T-helper 1 cell treated with Interleukin-12 subunit alpha and Interleukin-12 subunit beta and Interleukin-4 antibody, amounts not matched to agents 30 μg/mL and 1 μg/mL, for 36 hours (primary cell): Measurements from ENCODE around the gene MYO15A.

Experiments used
- H3K27ac Mint-ChIP-seq: one replicate; pipeline ENCODE4 v1.8.0; 2021; ENCODE audit warnings: mild to moderate bottlenecking, mixed read lengths
- H3K27me3 Mint-ChIP-seq: one replicate; pipeline ENCODE4 v1.8.0; 2021; ENCODE audit warnings: low read depth, mixed read lengths
- H3K36me3 Mint-ChIP-seq: one replicate; pipeline ENCODE4 v1.8.0; 2021; ENCODE audit warnings: low read depth, mixed read lengths
- H3K4me1 Mint-ChIP-seq: one replicate; pipeline ENCODE4 v1.8.0; 2021; ENCODE audit warnings: low read depth, mixed read lengths
- H3K4me3 Mint-ChIP-seq: one replicate; pipeline ENCODE4 v1.8.0; 2021; ENCODE audit warnings: mild to moderate bottlenecking, moderate library complexity, mixed read lengths
- H3K9me3 Mint-ChIP-seq: one replicate; pipeline ENCODE4 v1.8.0; 2021; ENCODE audit warnings: mixed read lengths

MYO15A gene

GRCh38 chr17:18155179-18155578 lies 46.6 kb downstream of the MYO15A start:
- Mint-ChIP-seq H3K4me3 (no peak overlapping the region), H3K4me1 (peaks cover 6% of the 10 kb centered on the region), H3K27me3 (no peaks in the 10 kb centered on the region)

GRCh38 chr17:18156171-18156975 lies 47.8 kb downstream of the MYO15A start:
- Mint-ChIP-seq H3K36me3 (no peaks in the 10 kb centered on the region), H3K9me3 (no peaks in the 10 kb centered on the region), H3K27me3 (no peaks in the 10 kb centered on the region), H3K4me1 (peaks cover 6% of the 10 kb centered on the region), H3K27ac (no peak overlapping the region), H3K4me3 (no peak overlapping the region)

More at GRCh38 chr17:18155179-18155578, 46.6 kb downstream of the MYO15A start:
- no peaks in the 10 kb centered on the region for H3K9me3 Mint-ChIP-seq
- no peak overlapping the region for H3K27ac Mint-ChIP-seq
- no peaks in the 10 kb centered on the region for H3K36me3 Mint-ChIP-seq

GRCh38 chr17:18156976-18157280 lies 48.4 kb downstream of the MYO15A start:
- Mint-ChIP-seq H3K4me3 (no peak overlapping the region), H3K9me3 (no peaks in the 10 kb centered on the region), H3K4me1 (peaks cover 6% of the 10 kb centered on the region), H3K27me3 (no peaks in the 10 kb centered on the region), H3K27ac (no peak overlapping the region), H3K36me3 (no peaks in the 10 kb centered on the region)

- Mint-ChIP-seq H3K4me1 (peaks cover 6% of the 10 kb centered on the region), H3K36me3 (no peaks in the 10 kb centered on the region), H3K27ac (peak overlapping the region; percentile 90), H3K27me3 (no peaks in the 10 kb centered on the region), H3K4me3 (no peak overlapping the region), H3K9me3 (no peaks in the 10 kb centered on the region)
Observed at GRCh38 chr17:18157354-18157985, 48.9 kb downstream of the MYO15A start.

GRCh38 chr17:18158022-18158600 lies 49.6 kb downstream of the MYO15A start:
- H3K4me1 Mint-ChIP-seq, result peaks cover 6% of the 10 kb centered on the region
- H3K4me3 Mint-ChIP-seq, result peak overlapping the region; percentile 85
- no peaks in the 10 kb centered on the region for H3K9me3 Mint-ChIP-seq
- no peaks in the 10 kb centered on the region for H3K36me3 Mint-ChIP-seq
- H3K27me3 Mint-ChIP-seq, result no peaks in the 10 kb centered on the region
- H3K27ac Mint-ChIP-seq, result peak overlapping the region; percentile 90

- H3K27me3 Mint-ChIP-seq, result no peaks in the 10 kb centered on the region
- no peaks in the 10 kb centered on the region for H3K36me3 Mint-ChIP-seq
- no peak overlapping the region for H3K27ac Mint-ChIP-seq
- no peak overlapping the region for H3K4me3 Mint-ChIP-seq
- no peaks in the 10 kb centered on the region for H3K9me3 Mint-ChIP-seq
- peaks cover 6% of the 10 kb centered on the region for H3K4me1 Mint-ChIP-seq
Observed at GRCh38 chr17:18159551-18160120, 51.1 kb downstream of the MYO15A start.

GRCh38 chr17:18160128-18160856 lies 51.7 kb downstream of the MYO15A start:
- no peaks in the 10 kb centered on the region for H3K9me3 Mint-ChIP-seq
- no peaks in the 10 kb centered on the region for H3K36me3 Mint-ChIP-seq
- no peak overlapping the region for H3K27ac Mint-ChIP-seq

GRCh38 chr17:18161207-18162145 lies 52.9 kb downstream of the MYO15A start:
- Mint-ChIP-seq H3K9me3 (no peaks in the 10 kb centered on the region), H3K4me1 (peaks cover 6% of the 10 kb centered on the region), H3K27ac (no peak overlapping the region), H3K36me3 (no peaks in the 10 kb centered on the region), H3K27me3 (no peaks in the 10 kb centered on the region), H3K4me3 (no peak overlapping the region)

More at GRCh38 chr17:18160128-18160856, 51.7 kb downstream of the MYO15A start:
- Mint-ChIP-seq H3K4me3 (peak overlapping the region; percentile 43), H3K27me3 (no peaks in the 10 kb centered on the region), H3K4me1 (peaks cover 6% of the 10 kb centered on the region)

DNA sequence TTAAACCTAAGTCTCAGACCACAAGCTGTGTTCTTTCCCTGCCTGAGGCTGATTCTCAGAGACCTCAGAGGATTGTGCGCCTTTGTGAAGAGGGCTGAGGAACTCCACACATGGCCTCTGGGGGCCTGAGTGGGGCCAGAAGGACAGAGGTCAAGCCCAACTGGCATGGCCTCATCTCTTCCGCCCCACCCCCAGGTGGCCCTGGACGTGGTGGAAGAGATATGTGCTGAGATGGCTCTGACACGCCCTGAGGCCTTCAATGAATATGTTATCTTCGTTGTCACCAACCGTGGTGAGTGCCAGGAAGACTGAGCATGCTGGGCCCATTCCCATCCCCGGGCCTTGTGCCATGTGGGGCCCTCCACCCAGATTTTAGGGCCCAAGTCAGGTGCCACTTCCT lies 55.0 kb downstream of the MYO15A start:
- H3K36me3 Mint-ChIP-seq, result no peaks in the 10 kb centered on the region
- no peaks in the 10 kb centered on the region for H3K27me3 Mint-ChIP-seq
- H3K4me1 Mint-ChIP-seq, result peaks cover 2% of the 10 kb centered on the region
- H3K27ac Mint-ChIP-seq, result no peak overlapping the region
- no peaks in the 10 kb centered on the region for H3K9me3 Mint-ChIP-seq
- no peak overlapping the region for H3K4me3 Mint-ChIP-seq

DNA sequence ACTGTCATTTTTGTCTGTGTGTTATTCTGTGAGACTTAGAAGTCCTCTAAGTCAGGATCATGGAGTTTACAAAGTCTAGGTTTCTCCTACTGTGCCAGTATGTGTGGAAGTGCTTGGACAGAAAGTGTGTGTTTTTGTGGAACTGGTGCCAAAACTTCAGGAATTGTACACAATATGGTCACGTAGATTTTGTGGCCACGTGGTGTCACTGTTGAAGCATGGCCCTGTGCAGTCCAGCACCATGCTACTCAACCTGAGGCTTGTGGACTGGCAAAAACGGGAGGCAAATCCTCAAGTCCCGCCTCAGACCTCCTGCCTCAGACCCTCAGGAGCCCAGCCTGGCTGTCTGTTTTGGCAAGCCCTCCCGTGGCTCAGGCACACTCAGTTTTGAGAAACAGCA lies 58.3 kb downstream of the MYO15A start:
- H3K27me3 Mint-ChIP-seq, result no peaks in the 10 kb centered on the region

GRCh38 chr17:18167421-18167820 lies 58.9 kb downstream of the MYO15A start:
- H3K9me3 Mint-ChIP-seq, result no peaks in the 10 kb centered on the region
- no peaks in the 10 kb centered on the region for H3K4me1 Mint-ChIP-seq
- H3K36me3 Mint-ChIP-seq, result no peaks in the 10 kb centered on the region

More for the DNA sequence above, 58.3 kb downstream of the MYO15A start:
- Mint-ChIP-seq H3K4me1 (no peaks in the 10 kb centered on the region), H3K9me3 (no peaks in the 10 kb centered on the region), H3K36me3 (no peaks in the 10 kb centered on the region), H3K4me3 (no peak overlapping the region), H3K27ac (no peak overlapping the region)

DNA sequence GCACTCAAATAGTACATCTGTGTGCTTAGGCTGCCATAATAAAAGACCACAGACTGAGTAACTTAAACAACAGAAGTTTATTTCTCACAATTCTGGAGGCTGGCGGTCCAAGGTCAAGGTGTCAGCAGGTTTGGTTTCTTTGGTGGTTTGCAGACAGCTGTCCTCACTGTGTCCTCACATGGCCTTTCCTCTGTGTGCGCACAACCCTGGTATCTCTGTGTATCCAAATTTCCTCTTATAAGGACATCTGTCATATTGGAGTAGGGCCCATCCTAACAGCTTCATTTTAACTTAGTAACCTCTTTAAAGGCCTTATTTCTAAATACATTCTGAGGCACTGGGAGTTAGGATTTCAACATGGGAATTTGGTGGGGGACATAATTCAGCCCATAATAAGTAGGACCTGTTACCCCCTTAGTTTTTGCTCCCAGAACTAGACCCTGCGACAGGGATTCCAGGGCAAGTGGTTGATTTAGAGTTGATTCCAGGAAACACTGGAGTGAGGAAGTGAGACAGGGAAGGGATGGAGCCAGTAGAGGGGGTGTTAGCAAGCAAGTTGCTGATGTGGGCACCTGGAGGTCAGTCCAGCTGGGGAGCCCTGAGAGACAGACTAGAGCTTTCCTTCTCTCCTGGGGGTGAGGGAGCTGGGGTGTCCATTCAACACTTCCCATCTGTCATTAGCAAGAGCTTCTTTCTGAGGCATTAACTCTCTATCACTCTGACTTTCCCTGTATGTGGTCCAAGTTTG lies 64.1 kb downstream of the MYO15A start:
- Mint-ChIP-seq H3K4me3 (no peak overlapping the region), H3K9me3 (no peaks in the 10 kb centered on the region), H3K27ac (no peak overlapping the region), H3K36me3 (no peaks in the 10 kb centered on the region), H3K27me3 (no peaks in the 10 kb centered on the region), H3K4me1 (peaks cover 4% of the 10 kb centered on the region)

More at GRCh38 chr17:18167421-18167820, 58.9 kb downstream of the MYO15A start:
- Mint-ChIP-seq H3K4me3 (no peak overlapping the region), H3K27ac (no peak overlapping the region), H3K27me3 (no peaks in the 10 kb centered on the region)

- no peaks in the 10 kb centered on the region for H3K27me3 Mint-ChIP-seq
- H3K36me3 Mint-ChIP-seq, result no peaks in the 10 kb centered on the region
- H3K4me1 Mint-ChIP-seq, result peaks cover 4% of the 10 kb centered on the region
- no peak overlapping the region for H3K27ac Mint-ChIP-seq
- no peak overlapping the region for H3K4me3 Mint-ChIP-seq
- no peaks in the 10 kb centered on the region for H3K9me3 Mint-ChIP-seq
Observed at GRCh38 chr17:18173740-18174139, 65.2 kb downstream of the MYO15A start.
